AG04450 (cell line): ENCODE results near the gene CDK14. TPM values are rescaled to one million over a fixed set of nuclear protein-coding genes. Genes with fewer than 3 reads are reported as not detected.

Experiments
- CTCF ChIA-PET: fragments of 300-600, 350-600 bp; formaldehyde crosslinking; extraction: SDS; loops from one replicate; lab custom pipeline; 2022; ENCODE audit warnings: antibody characterized with exemption, inconsistent platforms; lab: Charles Lee
- POLR2A ChIA-PET: fragments of 350-600 bp; formaldehyde crosslinking; extraction: SDS; loops from one replicate; lab custom pipeline; 2021; ENCODE audit warnings: antibody characterized with exemption, inconsistent platforms; lab: Yijun Ruan, JAX
- DNase-seq: peaks from one replicate; pipeline ENCODE4 v3.0.0-alpha.2; 2011; ENCODE audit warnings: low read depth, low spot score
- H3K27ac ChIP-seq: one replicate; pipeline ENCODE4 v1.5.1; 2012; ENCODE audit warnings: low read depth, low read length, control low read depth
- H3K27me3 ChIP-seq: one replicate; pipeline ENCODE4 v1.6.0; 2012; ENCODE audit warnings: low read length; ENCODE audit not compliant: control insufficient read depth, insufficient read depth
- H3K4me3 ChIP-seq: 2 replicates; pipeline ENCODE4 v1.5.1; 2011; ENCODE audit warnings: mild to moderate bottlenecking, low read depth, low read length, control low read depth
- H3K9me3 ChIP-seq: 2 replicates; pipeline ENCODE4 v1.5.1; 2012; ENCODE audit warnings: low read length; ENCODE audit not compliant: control insufficient read depth, insufficient read depth
- CTCF ChIP-seq: IDR thresholded peaks from 2 replicates; pipeline ENCODE4 v1.5.1; 2011; ENCODE audit warnings: low read depth, low read length, control low read depth, inconsistent platforms
- polyA plus RNA-seq: library from polyadenylated mRNA; depleted of rRNA; stranded (reverse); fragments of >200 nt; gene quantifications from 2 replicates; pipeline ENCODE4 v1.2.3, GENCODE V29; 2011

CDK14 gene
- polyA plus RNA-seq, 1 experiment = 28.4 TPM

DNA sequence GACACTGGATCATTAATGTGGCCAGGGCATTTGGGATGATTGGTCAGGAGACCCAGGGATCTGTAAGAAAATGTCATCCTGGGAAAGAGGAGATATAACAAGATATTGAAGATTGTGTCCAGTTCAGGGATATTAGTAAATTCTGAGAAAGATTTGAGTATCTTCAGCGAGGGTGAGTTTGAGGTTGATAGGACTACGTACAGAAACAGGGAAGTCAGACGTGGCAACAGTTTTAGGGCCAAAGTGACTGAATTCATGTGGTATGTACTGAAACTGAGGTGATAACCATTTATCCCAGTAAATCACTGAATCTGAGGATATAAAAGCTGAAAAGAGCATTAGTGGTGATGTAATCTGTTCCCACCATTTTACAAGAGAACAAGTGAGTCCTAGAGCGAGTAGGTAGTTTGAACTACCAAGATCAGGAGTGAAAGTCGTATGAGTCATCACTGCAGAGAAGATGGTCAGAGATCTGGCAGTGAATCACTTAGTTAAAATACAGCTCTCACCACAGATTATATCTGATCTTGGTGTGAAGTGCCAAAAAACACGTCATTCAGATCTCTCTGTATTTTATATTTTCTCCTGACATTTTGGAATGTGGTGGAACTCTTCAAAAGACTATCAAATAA lies 220.5 kb downstream of the CDK14 start:
- ChIA-PET POLR2A (interaction anchor here (1.2 kb wide), 1 partner anchor 9 kb away, joined by 4 read pairs; no protein-coding TSS in a partner anchor), CTCF (no interaction called here)
- Histone ChIP-seq H3K27ac (no peak overlapping the region), H3K27me3 (no peaks in the 10 kb centered on the region), H3K9me3 (no peaks in the 10 kb centered on the region), H3K4me3 (no peak overlapping the region)
- peak; percentile 69 for DNase-seq
- no peak for TF ChIP-seq CTCF

DNA sequence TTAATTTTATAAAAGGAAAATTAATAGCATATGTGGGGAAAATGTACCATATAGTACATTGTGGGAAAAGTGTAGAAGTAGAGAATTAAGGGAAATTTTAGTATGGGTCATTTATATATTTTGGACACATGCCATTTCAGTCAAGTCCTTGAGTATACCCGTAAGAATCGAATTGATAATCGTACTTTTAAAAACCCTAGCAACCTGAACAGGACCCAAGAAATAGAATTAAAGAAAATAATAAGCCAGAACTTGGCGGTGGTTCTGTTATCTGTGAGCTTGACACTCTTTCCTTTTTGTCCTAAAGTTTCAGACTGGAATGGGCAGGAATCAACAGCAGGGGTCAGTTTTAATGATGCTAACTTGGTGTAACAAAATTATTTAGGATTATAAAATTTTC lies 221.0 kb downstream of the CDK14 start:
- no peak for TF ChIP-seq CTCF
- no peak overlapping the region for H3K27ac ChIP-seq
- H3K9me3 ChIP-seq = no peaks in the 10 kb centered on the region
- ChIA-PET POLR2A (interaction anchor here (1.2 kb wide), 1 partner anchor 8 kb away, joined by 4 read pairs; no protein-coding TSS in a partner anchor), CTCF (no interaction called here)
- no peaks in the 10 kb centered on the region for H3K27me3 ChIP-seq
- no peak overlapping the region for H3K4me3 ChIP-seq
- no peak for DNase-seq

GRCh38 chr7:90817846-90818245 lies 221.7 kb downstream of the CDK14 start:
- Histone ChIP-seq H3K27ac (no peak overlapping the region), H3K9me3 (no peaks in the 10 kb centered on the region), H3K4me3 (no peak overlapping the region), H3K27me3 (no peaks in the 10 kb centered on the region)
- CTCF ChIA-PET = interaction anchor here (0.6 kb wide), 1 partner anchor 1656 kb away, joined by 5 read pairs; no protein-coding TSS in a partner anchor
- POLR2A ChIA-PET = no interaction called here
- no peak for TF ChIP-seq CTCF
- DNase-seq = no peak

- no peak for DNase-seq
- TF ChIP-seq CTCF = no peak
- Histone ChIP-seq H3K27ac (no peak overlapping the region), H3K9me3 (no peaks in the 10 kb centered on the region), H3K27me3 (no peaks in the 10 kb centered on the region), H3K4me3 (no peak overlapping the region)
- ChIA-PET POLR2A (no interaction called here), CTCF (interaction anchor here (0.6 kb wide), 1 partner anchor 1656 kb away, joined by 5 read pairs; no protein-coding TSS in a partner anchor)
Observed at GRCh38 chr7:90818341-90818740, 222.2 kb downstream of the CDK14 start.

DNA sequence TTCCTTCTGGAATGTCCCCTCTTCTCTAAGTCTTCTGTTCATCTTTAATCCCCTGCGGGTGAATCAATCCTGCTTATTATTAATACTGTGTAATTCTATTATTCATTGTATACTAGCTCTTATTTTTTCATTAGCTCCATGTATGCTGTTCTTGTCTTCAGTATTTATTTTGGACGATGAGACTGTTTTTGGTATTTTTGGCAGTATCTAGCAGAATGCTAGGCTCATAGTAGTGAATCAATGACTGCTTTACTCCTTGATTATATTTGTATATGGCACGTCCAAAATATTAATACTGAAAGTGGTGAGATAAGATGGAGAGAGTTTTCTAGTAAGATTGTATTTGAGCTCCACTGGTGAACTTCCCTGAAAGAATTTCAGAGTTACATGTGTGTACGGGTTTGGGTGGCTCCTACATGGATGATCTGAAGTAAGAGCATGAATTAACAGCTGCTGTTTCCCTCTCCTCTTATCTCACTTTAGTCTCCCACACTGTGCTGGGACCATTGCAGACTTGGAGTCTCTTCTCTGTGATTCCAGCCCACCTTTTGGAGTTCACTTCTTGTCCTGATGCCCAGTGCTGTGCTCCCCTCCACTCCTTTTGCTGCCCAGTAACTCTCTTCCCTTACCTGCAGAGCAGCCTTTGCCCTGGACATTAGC lies 226.0 kb downstream of the CDK14 start:
- no peak overlapping the region for H3K27ac ChIP-seq
- CTCF ChIA-PET = no interaction called here
- TF ChIP-seq CTCF = no peak
- no peaks in the 10 kb centered on the region for H3K27me3 ChIP-seq
- POLR2A ChIA-PET = no interaction called here
- no peak overlapping the region for H3K4me3 ChIP-seq
- DNase-seq = no peak
- no peaks in the 10 kb centered on the region for H3K9me3 ChIP-seq
